GM18870 (cell line): ENCODE data around the gene PALM.
"Not testable (repeated sequence)": the region's sequence is repeated elsewhere in the genome, so short reads cannot be mapped to it uniquely, and the experiment has no call there.

ENCODE experiments used
- ATAC-seq: cut with Tn5 transposase; IDR thresholded peaks from one replicate; pipeline ENCODE4 v1.9.1; 2021; ENCODE audit warnings: moderate library complexity; ENCODE audit not compliant: unreplicated experiment

PALM gene

DNA sequence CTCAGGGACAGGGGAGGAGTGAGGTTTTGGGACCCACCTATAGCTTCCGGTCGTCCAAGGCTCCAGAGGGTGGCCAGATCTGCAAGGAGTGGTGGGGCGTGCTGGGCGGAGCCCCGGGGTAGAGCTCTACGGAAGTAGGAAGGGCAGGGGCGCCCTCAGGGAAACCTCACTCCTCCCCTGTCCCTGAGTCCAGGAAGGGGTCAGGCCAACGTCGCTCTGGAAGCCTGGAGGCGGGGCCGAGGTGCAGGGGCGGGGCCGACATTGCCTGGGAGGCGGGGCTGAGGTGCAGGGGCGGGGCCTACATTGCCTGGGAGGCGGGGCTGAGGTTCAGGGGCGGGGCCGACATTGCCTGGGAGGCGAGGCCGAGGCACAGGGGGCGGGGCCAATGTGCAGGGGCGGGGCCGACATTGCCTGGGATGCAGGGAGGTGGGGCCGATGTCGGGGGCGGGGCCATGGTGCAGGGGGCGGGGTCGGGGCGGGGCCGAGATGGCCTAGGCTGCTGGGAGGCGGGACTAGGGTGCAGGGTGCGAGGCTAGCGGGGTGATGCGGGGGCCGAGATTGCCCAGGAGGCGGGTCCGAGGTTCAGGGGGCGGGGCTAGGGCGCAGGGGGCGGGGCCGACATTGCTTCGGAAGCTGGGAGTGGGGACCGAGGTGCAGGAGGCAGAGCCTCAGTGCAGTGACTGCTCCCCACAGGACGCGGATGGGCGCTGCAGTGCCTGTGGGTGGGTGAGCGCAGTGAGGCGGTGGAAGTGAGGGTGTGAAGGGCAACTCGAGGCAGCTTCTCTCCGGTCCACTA is 4.9 kb upstream of the PALM start:
- ATAC-seq, result no peak

DNA sequence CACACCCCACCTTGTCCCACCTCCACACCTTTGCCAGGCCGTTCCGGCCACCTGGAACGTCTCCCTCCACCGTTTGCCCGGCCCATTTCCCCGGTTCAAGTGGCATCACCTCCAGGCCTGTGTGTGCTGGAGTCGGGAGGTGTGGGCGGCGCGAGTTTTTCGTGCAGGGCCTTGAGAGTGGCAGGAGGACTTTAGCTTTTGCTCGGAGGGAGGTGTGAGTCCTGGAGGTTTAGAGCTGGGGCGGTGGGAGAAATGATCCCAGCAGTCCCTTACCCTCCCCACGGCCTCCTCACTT is 4.3 kb upstream of the PALM start:
- no peak for ATAC-seq

DNA sequence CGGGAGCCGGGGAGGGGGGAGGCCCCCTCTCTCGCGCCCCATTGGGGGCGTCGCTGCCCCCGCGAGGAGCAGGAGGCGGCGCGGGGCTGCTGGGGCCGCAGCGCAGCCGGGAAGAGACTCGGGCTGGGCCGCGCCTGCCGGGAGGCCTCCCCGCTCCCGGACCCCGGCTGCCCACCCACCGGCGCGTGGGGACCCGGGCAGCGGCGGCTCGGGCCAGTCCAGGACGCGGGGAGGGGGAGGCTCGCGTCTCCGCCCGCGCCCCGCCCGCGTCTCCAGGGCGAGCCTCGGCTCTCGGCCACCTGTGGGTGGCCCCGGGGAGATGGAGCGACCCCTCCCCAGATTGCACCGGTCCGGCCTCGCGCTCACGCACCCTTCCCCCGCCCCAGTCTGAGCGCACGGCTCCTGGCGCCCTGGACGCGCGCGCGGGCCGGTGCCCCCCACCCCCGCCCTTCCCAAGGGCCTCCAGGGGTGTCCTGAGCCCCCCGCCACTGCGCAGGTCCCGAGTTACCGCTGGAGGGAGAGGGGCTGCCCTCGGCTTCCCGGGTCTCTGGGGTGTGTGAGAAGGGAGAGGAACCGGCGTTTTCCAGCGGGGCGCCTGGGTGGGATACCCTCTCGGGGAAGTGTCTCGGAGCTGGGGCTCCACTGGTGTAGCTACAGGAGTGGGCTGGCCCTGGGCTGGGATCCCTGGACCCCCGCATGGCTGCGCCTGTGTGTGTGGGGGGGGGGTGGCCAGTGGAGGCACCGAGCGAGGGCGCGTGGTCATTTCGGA is 645 bp downstream of the PALM start:
- no peak for ATAC-seq

GRCh38 chr19:709965-710571 is 1.3 kb downstream of the PALM start:
- no peak for ATAC-seq

DNA sequence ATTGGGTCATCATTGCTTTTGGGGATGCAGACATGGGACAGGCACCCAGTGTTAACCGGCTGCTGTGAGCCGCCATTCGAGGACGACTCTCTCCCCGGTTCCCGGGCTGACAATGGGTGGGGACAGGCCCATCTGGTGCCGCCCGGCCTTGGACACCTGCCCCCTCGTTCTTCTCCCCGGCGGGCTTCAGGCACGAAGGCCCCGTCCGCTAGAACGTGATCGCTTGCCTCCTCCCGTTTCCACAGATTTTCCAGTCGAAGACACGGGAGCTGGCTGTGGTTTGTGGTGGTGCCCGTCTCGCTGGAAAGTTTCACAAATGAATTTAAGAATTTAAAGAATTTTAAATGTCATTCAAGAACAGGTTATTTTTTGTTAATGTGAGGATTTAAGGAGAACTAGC is 2.0 kb downstream of the PALM start:
- no peak for ATAC-seq

- no peak for ATAC-seq
Observed at GRCh38 chr19:711254-711653, 2.5 kb downstream of the PALM start.

DNA sequence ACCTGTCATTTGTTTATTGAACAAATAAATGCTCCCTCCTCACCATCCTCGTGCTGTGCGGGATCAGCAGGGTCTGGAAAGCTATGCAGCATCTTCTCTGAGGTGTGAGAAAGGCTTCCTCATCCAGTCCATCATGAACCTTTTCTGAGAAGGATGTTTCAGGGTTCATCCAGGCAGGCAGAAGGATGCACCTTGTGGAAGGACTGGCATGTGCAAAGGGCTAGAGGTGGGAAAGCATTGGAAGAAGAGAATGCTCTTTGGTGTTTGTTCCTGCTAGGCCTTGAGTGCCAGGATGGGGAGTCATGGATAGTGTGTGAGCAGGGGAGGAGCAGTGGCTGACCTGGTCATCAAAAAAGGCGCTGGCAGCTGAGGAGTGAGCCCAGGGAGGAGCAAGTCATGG is 6.6 kb downstream of the PALM start:
- no peak for ATAC-seq

- no peak for ATAC-seq
Observed at GRCh38 chr19:718251-718951, 9.7 kb downstream of the PALM start.

GRCh38 chr19:718991-719512 is 10.3 kb downstream of the PALM start:
- no peak for ATAC-seq

GRCh38 chr19:719636-720344 is 11.1 kb downstream of the PALM start:
- ATAC-seq, result no peak

DNA sequence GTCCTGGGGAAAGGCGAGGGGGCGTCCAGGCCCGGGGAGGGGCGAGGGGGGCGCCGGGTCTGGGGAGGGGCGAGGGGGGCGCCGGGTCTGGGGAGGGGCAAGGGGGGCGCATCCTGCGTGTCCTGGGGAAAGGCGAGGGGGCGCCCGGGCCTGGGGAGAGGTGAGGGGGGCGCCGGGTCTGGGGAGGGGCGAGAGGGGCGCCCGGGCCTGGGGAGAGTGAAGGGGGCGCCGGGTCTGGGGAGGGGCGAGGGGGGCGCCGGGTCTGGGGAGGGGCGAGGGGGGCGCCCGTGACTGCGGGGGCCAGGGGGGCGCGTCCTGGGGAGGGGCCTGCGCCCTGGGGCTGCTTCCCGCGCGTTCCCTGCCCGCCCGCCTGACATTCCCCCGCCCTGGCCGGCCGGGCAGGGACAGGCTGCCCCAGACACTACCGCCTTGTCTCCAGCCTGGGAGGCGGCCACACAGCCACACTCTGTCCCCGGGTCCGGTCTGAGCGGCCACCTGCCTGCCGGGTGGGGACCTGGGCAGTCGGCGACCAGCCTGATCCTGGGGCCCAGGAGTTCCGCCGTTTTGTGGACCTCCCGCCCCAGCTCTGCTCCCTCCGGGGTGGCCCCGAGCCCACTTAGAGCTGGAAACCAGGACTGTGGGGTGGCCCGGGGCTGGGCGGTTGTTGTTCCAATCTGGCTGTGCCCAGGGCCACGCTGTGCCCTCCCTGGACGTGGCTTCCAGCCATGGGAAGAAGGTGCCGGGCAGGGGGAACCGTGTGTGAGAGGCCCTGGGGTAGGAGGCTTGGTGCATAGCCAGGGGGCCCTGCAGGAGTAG is 11.8 kb downstream of the PALM start:
- ATAC-seq, result no peak

- ATAC-seq, result no peak
Observed at GRCh38 chr19:722553-723101, 13.9 kb downstream of the PALM start.

DNA sequence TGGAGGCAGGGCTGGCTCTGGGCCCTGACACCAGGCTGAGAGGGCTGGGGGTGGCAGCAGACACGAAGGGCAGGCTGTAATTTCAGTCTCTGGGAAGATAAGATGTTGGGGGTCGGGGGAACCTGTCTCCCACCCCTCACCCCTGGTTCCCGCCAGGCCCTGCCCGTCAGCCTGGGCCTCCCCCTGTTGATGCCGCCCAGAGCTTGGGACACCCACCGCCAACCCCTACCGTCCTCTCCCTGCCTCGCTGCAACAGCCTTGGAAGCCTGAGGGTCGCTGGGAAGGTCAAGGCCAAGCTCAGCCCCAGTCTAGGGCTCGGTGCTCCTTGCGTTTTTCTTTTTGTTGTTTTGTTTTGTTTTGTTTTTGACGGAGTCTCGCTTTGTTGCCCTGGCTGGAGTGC is 14.5 kb downstream of the PALM start:
- no peak for ATAC-seq

DNA sequence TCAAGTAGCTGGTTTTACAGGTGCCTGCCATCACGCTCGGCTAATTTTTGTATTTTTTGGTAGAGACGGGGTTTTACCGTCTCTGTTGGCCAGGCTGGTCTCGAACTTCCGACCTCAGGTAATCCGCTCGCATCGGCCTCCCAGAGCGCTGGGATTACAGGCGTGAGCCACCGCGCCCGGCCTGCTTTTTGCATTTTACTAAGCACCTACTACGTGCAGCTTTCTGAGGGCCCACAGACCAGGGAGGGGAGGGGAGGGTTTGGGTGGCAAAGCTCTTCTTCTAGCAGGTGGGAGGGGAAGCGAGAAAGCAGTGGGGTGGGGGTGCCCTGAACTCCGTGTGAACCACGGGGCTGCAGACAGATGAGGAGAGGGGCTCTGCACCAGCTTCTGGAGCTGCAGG is 15.0 kb downstream of the PALM start:
- no peak for ATAC-seq

- no peak for ATAC-seq
Observed at GRCh38 chr19:725461-726089, 16.8 kb downstream of the PALM start.

- ATAC-seq, result no peak
Observed at GRCh38 chr19:726993-727956, 18.5 kb downstream of the PALM start.

DNA sequence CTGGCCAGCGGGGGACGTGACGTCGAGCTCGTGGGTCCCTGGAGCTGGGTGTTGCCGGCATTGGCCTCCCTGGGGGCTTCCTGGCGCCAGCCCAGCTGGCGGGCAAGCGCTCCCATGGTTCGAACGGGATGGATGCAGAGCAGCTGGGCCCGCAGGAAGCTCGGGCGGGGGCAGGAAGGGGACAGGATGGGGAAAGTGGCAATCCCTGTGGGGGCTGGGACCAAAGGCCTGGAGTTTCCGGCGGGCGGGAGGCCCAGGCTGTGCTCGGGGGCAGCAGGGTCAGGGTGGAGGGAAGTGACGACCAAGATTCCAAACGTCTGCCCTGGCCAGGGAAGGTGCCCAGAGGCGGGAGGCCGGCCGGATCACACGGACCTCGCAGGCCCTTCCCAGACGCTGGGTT is 19.3 kb downstream of the PALM start:
- ATAC-seq, result no peak

DNA sequence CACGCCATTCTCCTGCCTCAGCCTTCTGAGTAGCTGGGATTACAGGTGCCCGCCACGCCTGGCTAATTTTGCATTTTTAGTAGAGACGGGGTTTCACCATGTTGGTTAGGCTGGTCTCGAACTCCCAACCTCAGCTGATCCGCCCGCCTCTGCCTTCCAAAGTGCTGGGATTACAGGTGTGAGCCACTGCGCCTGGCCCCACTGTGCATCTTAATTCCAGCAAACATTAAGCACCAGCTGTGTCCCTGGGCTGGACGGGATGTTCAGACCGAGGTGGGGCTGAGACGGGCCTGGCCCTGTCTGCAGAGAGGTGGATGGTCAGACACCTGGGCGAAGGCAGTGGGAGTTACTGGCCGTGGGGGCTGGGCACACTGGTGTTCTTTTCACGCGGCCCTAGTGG is 20.8 kb downstream of the PALM start:
- not testable (repeated sequence) for ATAC-seq
